Hepatocyte (in vitro differentiated cells): ENCODE measurements around the gene NPDC1.
"Not testable (repeated sequence)": the region's sequence is repeated elsewhere in the genome, so short reads cannot be mapped to it uniquely, and the experiment has no call there.

Source experiments
- EZH2 ChIP-seq: fragments of 200-600 bp; sonication (generic); IDR thresholded peaks from 2 replicates; pipeline ENCODE4 v1.6.1; 2016; ENCODE audit warnings: antibody characterized with exemption, mild to moderate bottlenecking, borderline replicate concordance
- TF ChIP-seq, protein P1 (sequence below): fragments of 200-600 bp; sonication (generic); IDR thresholded peaks from 2 replicates; pipeline ENCODE4 v1.5.1; 2016; ENCODE audit warnings: antibody characterized with exemption, mild to moderate bottlenecking; ENCODE audit not compliant: poor library complexity

GRCh38 chr9:137062798-137063197, 16.8 kb upstream of the NPDC1 start:
- TF ChIP-seq EZH2, result not testable (repeated sequence)
- TF ChIP-seq, protein P1, sequence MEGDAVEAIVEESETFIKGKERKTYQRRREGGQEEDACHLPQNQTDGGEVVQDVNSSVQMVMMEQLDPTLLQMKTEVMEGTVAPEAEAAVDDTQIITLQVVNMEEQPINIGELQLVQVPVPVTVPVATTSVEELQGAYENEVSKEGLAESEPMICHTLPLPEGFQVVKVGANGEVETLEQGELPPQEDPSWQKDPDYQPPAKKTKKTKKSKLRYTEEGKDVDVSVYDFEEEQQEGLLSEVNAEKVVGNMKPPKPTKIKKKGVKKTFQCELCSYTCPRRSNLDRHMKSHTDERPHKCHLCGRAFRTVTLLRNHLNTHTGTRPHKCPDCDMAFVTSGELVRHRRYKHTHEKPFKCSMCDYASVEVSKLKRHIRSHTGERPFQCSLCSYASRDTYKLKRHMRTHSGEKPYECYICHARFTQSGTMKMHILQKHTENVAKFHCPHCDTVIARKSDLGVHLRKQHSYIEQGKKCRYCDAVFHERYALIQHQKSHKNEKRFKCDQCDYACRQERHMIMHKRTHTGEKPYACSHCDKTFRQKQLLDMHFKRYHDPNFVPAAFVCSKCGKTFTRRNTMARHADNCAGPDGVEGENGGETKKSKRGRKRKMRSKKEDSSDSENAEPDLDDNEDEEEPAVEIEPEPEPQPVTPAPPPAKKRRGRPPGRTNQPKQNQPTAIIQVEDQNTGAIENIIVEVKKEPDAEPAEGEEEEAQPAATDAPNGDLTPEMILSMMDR, result not testable (repeated sequence)
